ENCODE data around the gene SLC27A1.
"Not testable (repeated sequence)": the region's sequence is repeated elsewhere in the genome, so short reads cannot be mapped to it uniquely, and the experiment has no call there.

Gene SLC27A1

DNA sequence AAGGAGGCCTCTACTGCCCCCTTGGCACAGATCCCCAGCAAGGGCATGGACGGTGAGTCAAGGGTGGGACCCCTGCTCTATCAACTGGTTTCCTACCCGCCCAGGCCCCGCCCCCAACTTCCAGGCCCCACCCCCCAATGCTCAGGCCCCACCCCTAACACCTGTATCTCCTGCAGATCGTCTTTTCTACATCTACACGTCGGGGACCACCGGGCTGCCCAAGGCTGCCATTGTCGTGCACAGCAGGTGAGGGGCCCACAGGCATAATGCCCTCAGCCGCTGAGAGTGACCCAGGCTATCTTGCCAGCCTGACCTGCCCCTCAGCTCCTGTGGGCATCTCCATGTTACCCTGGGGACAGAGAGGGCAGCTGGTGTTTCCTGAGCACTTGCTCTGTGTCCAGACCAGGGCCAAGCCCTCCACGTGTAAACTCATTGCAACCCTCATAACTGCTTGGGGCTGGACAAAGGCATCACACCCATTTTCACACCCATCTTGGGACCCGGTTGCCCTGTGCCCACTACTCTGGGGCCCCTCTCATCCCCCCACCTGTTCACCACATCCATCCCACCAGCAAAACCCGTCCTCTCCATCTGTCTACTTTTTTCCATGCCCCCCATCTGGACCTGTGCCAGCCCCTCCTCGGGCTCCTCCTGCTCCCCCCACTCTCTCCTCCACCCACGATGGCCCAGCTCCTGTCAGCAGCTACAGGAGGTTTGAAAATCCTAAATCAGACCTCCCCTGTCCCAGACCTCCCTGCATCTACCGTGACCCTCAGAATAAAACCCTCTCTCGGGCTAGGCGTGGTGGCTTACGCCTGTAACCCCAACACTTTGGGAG, 17.2 kb downstream of the SLC27A1 start:
- DNase-seq = no peak

DNA sequence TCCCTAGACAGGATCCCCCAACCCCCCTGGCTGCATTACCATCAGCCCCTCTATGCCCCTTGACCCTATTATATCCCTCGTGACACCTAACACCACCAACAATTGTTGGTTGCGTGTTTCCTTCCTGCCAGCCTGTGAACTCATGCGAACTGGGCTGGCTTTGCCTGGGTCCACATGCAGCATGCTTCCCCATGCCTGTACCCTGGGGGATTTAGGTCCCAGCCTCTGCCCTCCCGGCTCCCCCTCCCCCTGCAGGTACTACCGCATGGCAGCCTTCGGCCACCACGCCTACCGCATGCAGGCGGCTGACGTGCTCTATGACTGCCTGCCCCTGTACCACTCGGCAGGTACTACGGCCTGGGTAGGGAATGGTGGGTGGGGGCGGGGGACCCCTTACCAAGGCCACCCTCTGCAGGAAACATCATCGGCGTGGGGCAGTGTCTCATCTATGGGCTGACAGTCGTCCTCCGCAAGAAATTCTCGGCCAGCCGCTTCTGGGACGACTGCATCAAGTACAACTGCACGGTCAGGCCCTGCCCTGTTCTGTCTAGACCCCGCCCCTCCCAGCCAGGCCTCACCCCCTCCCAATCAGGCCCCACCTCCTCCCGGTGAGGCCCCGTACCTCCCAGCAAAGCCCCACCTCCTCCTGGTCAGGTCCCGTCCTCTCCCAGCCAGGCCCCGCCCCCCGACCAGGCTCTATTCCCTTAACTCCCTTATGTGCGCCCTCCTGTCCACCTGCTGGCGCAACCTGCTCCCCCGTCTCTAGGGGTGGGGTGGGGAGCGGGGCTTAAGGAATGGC, 18.5 kb downstream of the SLC27A1 start:
- peak; percentile 46 for DNase-seq

GRCh38 chr19:17489392-17490030, 19.2 kb downstream of the SLC27A1 start:
- DNase-seq = no peak

DNA sequence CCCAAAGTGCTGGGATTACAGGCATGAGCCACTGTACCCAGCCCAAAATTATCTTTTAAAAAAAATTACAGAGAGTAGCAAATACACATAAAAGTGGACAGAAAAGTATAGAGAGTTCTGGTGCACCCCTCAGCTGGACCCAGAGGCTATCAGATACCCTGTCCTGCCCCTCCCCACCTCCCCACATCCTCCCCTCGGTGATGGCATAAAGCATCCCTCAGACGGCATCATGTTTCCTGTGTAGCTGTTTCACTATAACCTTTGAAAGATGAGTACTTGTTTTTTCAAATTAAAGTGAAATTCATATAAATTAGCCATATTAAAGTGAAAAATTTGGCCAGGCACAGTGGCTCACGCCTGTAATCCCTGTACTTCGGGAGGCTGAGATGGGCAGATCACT, 20.1 kb downstream of the SLC27A1 start:
- DNase-seq = no peak

GRCh38 chr19:17491287-17491686, 21.0 kb downstream of the SLC27A1 start:
- DNase-seq = no peak

GRCh38 chr19:17495639-17496296, 25.4 kb downstream of the SLC27A1 start:
- no peak for DNase-seq

GRCh38 chr19:17496337-17496997, 26.1 kb downstream of the SLC27A1 start:
- peak; percentile 74 for DNase-seq

- no peak for DNase-seq
Measured at GRCh38 chr19:17497149-17497798, 26.9 kb downstream of the SLC27A1 start.

GRCh38 chr19:17499025-17499424, 28.7 kb downstream of the SLC27A1 start:
- not testable (repeated sequence) for DNase-seq

- no peak for DNase-seq
Measured at GRCh38 chr19:17499648-17500446, 29.5 kb downstream of the SLC27A1 start.

GRCh38 chr19:17500447-17501198, 30.3 kb downstream of the SLC27A1 start:
- no peak for DNase-seq

DNA sequence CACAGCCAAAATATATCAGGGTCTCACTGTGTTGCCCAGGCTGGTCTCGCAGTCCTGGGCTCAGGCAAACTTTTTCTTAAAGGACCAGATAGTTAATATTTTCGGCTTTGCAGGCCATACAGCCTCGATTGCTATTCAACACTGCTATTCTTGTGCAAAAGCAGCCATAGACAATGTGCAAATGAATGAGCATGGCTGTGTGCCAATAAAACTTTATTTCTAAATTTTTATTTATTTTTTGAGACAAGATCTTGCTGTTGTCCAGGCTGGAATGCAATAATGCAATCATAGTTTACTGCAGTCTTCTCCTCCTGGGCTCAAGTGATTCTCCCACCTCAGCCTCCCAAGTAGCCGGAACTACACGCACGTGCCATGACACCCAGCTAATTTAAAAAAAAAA, 32.9 kb downstream of the SLC27A1 start:
- DNase-seq = no peak

- DNase-seq = no peak
Measured at GRCh38 chr19:17504030-17504429, 33.7 kb downstream of the SLC27A1 start.

DNA sequence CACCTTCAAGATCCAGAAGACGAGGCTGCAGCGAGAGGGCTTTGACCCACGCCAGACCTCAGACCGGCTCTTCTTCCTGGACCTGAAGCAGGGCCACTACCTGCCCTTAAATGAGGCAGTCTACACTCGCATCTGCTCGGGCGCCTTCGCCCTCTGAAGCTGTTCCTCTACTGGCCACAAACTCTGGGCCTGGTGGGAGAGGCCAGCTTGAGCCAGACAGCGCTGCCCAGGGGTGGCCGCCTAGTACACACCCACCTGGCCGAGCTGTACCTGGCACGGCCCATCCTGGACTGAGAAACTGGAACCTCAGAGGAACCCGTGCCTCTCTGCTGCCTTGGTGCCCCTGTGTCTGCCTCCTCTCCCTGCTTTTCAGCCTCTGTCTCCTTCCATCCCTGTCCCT, 34.1 kb downstream of the SLC27A1 start:
- no peak for DNase-seq

DNA sequence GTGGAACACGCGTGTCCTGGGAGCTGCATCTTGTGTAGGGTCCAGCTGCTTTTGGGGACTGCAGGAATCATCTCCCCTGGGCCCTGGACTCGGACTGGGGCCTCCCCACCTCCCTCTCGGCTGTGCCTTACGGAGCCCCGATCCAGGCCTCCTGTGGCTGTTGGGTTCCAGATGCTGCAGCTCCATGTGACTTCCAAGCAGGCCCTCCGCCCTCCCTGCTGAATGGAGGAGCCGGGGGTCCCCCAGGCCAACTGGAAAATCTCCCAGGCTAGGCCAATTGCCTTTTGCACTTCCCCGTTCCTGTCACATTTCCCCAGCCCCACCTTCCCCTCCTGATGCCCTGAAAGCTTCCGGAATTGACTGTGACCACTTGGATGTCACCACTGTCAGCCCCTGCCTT, 34.9 kb downstream of the SLC27A1 start:
- DNase-seq = no peak

DNA sequence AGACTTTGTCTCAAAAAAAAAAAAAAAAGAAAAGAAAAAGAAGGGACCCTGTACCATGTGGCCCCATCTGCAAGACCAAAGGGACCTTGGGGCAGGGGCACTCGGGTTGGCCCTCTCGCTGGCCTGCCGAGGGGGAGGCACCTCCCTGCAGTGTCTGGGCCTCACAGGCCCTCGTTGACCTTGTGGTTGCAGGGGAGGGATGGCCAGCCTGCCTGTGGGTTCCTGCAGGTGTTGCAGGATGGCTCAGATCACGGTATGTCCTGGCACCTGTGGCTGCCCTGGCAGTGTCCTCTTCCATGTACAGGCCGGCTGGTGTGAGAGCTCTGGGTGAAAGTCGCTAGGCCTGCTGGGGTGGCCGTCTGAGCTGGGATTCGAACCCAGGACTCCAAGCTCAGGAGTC, 36.4 kb downstream of the SLC27A1 start:
- no peak for DNase-seq

DNA sequence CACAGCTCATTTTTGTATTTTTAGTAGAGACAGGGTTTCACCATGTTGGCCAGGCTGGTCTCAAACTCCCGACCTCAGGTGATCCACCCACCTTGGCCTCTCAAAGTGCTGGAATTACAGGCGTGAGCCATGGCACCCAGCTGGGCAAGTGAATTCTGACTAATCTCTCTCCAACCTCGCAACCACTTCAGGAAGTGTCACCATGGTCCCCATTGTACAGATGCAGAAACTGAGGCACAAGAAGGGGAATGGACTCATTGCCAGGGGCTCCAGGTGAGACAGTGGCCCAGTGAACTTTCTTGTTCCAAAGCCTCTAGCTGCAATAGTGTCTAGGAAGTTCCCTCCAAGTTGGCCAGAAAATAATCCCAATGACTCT, 38.2 kb downstream of the SLC27A1 start:
- not testable (repeated sequence) for DNase-seq

DNA sequence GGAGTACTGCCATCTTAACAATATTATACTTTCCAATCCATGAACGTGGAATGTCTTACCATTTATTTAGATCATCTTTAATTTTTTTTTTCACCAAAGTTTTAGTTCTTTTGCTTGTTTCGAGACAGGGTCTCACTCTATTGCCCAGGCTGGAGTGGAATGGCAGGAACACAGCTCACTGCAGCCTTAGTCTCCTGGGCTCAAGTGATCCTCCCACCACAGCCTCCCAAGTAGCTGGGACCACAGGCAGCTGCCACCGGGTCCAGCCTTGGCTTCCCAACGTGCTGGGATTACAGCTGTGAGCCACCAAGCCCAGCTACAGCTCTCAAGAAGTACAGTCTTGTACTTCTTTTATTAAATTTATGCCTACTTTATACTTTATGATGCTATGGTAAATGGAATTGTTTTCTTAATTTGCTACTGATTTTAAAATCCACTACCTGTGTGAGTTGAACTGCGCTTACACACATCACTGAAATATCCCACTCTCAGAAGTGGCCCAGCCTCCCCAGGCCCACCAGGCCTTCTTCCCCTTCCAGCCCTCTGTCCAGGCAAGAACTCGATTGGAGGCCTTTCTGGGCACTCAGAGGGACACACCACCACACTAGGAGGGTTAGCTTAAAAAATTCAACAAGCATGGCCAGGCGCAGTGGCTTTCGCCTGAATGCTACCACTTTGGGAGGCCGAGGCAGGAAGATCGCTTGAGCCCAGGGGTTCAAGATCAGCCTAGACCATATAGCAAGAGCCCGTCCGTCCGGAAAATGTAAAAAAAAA, 40.1 kb downstream of the SLC27A1 start:
- DNase-seq = no peak

- peak; percentile 81 for DNase-seq
Measured at GRCh38 chr19:17511724-17512573, 41.6 kb downstream of the SLC27A1 start.

Measured in COR-L47 (cell line).